GM19468 (cell line): ENCODE measurements around the gene PAAF1.

Experiments used
- ATAC-seq: cut with Tn5 transposase; IDR thresholded peaks from one replicate; pipeline ENCODE4 v1.9.1; 2021; ENCODE audit warnings: mild to moderate bottlenecking, moderate library complexity, moderate number of reproducible peaks; ENCODE audit not compliant: unreplicated experiment; ENCODE audit errors: extremely low read depth

Gene PAAF1

DNA sequence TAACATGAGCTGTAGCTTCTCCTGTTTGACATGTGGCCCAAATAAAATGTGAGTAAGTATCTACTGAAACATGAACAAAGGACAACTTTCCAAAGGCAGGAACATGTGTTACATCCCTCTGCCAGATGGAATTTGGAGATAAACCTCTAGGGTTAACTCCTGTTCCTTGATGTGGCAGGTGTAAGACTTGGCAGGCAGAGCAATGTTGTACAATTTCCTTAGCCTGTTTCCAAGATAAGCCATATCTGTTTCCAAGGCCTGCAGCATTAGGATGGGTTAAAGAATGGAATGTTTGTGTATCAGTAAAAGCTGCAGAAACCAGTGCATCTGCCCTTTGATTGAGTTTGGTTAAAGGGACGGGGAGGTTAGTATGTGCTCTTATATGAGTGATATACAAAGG, 65.2 kb downstream of the PAAF1 start:
- ATAC-seq = no peak

DNA sequence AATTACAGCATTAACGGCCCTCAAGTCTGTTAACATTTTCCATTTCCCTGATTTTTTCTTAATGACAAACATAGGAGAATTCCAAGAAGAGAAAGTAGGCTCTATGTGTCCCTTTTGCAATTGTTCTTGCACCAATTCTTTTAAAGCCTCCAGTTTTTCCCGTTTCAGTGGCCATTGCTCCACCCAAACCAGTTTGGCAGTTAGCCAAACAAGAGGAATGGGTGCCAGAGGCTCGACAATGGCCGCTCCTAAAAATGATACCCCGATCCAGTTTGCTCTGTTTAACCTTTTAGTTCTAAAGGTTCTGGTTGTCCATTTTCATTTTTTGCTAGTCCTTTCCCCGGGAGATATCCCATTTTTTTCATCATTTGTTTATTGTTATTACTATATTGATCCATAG, 67.3 kb downstream of the PAAF1 start:
- ATAC-seq = no peak

DNA sequence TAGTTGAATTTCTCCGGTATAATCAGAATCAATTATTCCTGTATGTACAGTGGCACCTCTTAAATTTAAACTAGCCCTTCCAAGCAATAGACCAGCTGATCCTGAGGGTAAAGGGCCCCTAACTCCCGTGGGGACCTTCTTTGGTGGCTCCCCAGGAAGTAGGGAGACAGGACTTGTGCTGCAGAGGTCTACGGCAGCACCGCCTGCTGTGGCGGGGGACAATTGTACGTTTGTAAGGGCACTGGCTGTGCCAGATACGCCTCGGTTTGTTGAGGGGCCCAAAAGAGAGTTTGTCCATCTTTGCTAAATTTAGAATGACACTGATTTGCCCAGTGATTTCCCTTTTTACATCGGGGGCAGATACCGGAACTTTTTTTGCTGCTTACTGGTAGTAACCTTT, 68.1 kb downstream of the PAAF1 start:
- ATAC-seq = no peak

DNA sequence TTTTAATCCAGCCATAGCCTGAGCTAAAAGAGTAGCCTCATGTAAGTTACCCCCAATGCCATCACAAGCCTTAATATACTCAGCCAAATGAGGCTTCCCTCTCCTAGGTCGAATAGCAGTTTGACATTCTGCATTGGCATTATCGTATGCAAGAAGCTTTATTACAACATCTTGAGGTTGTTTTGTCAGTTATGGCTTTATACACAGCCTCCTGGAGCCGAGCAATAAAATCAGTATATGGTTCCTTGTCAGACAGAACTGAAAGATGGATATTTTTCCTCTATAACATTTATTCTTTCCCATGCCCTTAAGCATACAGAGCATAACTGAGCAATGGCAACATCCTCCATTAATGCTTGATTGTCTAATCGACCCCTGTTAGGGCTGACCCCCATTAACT, 68.6 kb downstream of the PAAF1 start:
- no peak for ATAC-seq

DNA sequence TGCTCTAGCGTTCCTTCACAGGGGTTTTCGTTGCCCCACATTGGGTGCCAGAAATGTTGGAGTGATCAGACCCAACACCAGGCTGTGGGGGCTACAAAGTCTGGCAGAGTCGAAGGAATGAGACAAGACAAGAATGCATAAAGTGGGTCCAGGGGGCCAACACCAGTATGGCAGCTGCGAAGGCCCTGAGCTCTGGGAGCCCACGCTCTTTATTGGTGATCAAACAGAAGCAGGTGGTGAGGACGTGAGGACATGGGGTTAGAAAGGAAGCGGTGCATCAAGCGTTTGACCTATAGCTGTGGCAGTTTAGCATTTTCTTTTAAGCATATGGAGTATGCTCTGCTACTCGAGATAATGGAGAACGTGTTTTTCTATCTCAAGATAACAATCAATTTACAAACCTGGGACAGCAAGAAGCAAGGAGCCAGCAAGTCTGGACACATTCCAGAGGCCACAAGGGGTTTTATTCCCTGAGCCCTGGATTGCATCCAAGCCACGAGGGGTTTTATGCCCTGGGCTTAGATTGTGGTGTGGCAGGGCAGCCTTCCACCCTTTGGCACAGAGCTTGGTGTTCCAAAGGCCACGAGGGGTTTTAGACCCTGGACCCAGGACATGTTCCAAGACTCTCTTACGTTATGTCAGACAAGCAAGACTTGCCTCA, 70.1 kb downstream of the PAAF1 start:
- no peak for ATAC-seq

DNA sequence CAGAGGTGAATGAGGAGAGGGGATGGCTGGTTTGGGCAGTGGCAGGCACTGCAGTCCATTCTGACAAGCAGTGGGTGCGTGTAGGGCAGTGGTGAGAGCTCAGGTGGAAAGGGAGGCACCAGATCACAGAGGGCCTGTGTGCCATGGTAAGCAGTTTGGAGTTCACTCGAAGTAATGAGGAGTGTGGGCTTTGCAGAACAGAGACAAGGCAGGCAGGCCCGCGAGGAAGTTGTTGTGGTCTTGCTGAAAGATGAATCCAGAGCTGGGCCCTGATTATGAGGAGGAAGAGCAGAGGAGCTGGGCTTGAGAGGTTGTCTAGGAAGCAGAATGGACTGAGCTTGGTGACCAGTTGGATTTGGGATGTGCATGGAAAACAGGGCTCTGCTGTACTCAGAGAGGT, 72.4 kb downstream of the PAAF1 start:
- no peak for ATAC-seq

DNA sequence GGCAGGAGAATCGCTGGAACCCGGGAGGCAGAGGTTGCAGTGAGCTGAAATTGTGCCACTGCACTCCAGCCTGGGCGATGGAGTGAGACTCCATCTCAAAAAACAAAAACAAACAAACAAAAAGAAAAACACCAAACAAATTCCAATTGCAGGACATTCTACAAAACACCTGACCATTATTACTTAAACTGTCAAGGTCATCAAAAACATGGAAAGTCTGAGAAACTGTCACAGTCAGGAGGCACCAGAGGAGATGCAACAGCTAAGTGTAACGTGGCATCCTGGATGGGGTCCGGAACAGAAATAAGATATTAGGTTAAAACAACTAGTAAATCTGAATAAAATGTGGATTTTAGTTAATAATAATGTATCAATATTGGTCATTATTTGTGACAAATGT, 73.1 kb downstream of the PAAF1 start:
- no peak for ATAC-seq

DNA sequence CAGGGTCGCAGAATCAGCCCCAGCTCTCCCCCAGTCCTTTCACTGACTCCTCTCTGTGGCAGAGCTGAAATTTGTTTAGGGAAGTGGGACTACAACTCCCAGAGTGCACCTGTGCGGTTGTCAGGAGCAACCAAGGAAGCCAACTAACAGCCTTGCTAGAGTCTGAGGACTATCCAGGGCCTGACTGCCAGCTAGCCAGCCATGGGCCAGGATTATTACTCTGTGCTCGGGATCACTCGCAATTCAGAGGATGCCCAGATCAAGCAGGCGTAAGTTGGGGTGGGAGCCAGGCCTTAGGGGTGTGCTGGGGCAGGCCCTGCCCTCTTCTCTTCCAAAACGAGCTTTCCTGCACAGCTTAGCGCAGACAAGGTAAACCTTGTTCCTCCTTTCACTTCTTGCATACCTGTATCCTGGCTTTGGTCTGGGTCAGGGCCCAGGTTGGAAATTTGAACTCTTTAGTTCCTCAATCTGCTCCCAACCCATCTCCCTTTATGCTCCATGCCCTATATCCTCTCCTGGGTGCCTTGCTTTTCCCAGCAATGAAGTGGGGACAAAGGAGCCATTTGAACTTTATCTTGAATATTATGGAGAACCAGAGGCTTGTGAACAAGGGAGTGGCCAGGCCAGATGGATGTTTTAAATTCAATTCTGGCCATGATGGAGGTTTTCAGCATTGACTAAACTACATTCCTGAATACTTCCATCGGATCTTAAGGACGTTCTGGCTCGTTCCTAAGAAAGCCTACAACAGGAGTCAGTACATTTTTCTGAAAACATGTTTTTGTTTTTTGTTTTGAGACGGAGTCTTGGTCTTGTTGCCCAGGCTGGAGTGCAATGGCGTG, 74.3 kb downstream of the PAAF1 start, which contains the start of gene DNAJB13:
TSS of gene DNAJB13 (plus strand) at position 158 of the 842 bp plus-strand sequence. CDS start at position 202, 44 bp downstream.
- ATAC-seq = peak; percentile 58

DNA sequence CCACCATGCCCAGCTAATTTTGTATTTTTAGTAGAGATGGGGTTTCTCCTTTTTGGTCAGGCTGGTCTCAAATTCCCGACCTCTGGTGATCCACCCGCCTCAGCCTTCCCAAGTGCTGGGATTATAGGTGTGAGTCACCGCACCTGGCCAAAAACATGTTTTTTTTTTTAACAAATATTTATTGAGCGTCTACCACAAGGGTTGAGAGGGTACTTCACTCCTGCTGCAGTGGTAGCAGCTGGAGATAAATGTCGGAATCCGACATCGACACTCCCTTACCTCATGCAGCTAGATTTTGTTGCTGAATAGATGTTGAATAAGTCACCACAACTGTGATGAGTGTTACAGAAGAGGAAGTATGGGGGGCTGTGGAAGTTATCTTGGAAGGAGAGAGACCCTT, 75.0 kb downstream of the PAAF1 start:
- no peak for ATAC-seq

DNA sequence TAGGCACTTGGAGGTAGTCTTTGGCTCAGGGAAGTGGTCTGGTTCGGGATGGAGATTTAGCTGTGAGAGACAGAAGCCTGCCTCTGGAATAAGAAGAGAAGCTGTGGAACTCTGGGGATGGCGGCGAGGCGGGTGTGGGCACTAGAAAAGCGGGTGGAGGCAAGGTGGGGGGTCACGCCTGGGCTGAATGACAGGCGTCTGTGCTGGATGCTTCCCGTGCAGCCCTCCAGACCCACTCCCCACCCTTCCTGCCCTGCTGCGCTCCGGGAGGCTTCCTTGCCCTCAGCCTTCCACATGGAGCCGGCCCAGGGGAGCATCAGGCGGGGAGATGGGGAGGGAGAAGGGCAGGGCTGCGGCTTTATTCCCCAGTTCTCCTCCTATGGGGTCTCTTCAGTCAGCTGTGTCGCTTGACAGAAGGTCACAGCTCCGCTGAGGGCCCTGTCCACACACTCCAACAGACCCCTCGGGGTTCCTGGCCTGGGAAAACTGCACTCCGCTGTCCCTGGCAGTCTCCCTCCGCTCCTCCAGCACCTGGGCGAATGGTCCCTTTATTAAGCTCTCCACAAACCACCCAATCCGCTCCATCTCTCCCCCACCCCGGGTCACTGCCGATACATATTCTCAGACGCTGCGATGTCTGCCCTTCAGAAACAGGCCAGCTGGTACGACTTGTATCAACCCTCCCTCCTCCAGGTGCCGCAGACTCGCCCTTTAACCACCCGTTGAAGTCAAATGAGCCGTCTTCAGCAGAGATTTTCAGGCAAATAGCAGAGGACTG, 80.3 kb downstream of the PAAF1 start:
- ATAC-seq = no peak

DNA sequence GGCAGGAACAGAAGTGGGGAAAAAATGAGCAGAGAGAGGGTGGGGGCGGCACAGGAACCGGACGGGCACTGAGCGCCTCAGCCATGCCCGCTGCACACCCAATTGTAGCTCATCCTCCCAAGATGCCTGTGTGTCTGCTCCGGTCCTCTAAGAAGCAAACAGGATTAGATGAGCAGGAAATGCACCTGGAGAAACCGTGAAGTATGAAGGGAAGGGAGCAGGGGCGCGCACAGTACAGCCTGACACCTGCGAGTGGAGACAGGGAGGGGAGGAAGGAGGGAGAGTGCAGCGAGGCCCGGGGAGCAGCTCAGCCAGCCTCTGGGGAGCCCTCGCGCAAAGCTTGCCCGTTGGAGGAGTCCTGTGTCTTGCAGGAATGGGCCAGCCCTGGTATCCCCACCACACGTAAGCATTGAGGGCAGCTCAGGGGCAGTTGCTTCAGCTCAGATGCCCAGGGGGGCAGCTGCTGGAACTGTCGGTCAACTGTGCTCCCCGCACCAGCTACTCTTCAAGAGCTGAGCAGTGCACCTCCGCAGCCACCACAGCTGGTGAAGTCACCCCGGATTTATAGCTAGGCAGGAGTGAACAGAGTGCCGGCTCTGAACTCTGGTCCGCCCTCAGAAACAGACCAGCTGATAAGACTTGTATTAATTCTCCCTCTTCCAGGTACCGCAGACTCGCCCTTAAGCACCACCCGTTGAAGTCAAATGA, 81.0 kb downstream of the PAAF1 start:
- no peak for ATAC-seq

DNA sequence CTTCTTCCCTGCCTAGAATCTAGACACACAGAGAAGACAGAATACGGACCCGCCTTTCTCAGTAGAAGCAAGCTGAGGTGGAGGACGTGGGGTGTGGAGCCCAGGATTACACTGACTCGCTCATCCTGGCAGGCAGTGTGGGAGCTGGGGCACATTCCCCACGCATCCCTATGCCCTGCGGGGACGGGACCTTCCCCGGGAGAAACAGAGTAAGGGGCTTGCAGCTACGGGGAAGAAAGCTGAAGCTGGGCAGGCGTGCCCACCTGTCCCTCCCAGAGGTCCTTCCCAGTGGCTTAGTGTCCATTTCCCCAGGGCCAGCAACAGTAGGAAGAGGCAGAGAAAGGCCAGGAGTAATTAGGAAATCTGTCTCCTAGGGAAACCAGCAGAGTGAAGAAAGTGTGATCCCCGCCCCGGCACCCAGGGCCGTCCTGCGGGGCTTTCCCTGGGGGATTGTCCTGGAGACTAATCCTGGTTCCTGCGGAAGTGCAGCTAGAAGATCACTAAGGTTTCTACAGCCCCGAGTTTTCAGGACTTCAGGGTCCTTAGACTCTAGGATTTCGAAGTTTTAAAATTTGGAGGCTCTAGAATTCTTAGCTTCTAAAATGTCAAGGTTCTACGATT, 81.8 kb downstream of the PAAF1 start:
- no peak for ATAC-seq

DNA sequence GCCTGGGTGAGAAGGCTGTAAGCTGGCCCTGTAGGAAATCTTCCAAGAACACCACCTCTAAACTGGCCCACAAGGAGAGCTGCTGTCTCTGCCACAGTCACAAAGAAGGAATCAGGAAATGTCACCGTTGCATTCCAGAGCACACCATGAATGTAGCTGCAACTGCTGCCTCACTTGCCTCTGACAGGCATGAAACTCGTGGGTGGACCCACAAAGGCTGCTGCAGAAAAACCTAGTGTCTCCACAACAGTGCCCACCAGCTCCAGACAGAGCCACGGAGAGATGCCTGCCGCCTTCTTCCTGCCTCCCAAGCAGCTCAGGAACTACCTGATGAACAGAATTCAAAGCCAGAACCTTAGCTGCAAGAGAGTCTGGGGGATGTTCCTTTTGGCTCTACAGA, 84.5 kb downstream of the PAAF1 start:
- ATAC-seq = no peak

DNA sequence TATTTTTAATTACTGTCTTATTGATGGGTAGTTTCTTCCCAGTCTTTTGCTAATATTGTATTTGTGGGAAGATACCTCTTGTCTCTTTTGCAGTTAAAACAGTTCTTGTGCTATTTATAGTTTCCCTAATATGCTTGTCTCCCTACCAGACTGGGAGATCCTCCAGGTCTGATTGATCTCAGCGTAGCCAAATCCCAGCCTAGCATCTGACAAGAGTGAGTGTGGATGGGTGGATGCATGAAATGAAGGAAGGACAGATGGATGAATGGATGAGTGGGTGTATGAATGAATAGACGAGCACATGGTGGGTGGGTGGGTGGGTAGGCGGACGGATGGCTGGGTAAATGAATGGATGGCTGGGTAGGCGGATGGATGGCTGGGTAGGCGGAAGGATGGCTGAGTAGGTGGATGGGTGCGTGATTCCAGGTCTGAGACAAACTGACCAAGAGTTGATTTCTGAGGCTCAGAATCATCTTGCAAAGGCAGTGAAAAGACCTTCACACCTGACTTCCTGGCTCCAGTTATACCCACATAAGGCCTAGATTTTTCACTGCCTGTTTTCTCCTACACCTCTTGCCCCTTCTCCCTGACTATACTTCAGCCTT, 85.4 kb downstream of the PAAF1 start:
- no peak for ATAC-seq

DNA sequence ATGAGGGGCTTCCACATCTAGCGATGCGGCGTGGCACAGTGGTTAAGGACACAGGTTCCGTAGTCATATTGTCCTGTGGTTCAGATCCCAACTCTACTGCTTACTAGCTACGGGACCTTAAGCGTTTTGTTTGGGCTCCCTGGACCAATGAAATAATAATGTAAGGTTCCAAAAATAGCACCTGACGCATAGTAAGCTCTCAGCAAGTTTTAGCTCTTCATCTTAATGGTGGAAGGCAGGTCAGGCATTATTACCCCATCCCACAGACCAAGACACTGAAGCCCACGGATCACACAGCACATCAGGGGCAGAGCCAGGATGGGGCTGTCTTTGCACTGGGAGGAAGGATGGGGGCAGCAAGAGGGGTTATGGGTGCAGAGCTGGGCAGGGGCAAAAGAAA, 87.1 kb downstream of the PAAF1 start:
- ATAC-seq = no peak

DNA sequence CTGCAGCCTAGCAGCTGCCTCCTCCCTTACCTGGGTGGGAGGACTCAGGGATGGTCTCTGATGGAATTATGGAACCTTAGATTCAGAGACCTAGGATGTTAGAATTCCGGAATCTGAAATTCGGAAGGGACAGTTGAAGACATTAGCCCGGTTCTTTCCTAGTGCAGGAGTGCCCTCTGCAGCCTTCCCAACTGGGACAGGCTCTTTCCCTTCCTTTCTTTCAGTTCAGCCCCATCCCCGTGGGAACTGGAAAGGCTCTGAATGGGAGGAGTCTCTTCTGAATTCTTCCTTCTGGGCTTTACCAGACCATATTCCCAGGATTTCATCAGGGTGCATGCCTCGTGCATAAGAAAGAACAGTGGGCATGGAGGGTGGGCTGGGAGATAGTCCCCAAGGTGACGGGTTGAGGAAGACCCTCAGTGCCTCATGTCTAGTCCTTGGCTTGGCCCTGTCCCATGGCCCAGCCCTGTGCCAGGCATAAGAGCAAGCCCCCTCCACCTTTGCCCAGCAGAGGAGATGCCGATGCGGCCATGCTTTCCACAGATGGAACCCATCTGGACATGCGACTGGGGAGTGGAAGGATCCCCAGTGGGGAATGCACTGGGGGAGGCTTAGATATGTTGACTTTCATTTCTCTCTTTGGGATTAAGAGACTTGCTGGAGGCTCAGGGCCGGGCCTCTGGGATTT, 88.4 kb downstream of the PAAF1 start:
- ATAC-seq = no peak

DNA sequence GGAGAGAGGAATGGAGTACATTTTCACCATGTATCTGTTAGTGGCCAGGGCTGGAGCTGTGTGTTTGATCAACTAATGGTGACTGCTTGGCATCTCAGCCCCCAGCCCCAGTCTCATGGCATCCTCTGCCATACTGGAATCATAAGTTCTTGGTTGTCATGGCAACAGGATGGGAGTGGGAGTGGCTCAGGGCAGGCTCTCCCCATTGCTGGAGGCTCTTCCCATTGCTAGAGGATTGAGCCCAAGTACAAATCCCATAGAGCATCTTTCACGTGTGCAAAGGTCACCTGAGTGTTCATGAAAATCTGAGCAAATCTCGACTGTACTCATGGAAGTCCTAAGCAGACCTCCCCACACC, 88.9 kb downstream of the PAAF1 start:
- no peak for ATAC-seq

DNA sequence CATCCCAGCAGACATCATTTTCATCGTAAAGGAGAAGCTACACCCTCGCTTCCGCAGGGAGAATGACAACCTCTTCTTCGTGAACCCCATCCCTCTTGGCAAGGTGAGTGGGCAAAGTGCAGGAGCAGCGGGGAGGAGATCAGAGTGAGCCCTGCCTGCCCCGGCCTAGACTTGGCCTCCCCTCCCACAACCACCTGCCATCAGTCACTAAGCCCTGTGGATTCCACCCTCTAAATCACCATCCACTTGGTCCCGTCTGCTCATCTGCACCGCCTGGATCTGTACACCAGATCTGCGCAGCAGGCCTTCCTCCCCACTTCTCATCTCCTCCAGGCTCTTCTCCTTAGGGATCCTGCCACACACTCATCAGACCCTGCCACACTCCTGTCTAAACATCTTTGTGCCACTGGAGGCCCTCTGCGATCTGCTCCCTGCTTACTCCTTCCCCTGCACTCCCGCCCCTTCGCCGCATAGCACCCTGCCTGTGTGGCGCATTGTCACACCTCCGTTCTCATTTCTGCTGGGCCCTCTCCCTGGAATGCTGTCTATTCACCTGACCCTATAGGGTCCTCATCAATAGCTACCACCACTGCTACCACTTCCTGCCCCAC, 91.7 kb downstream of the PAAF1 start:
- no peak for ATAC-seq

DNA sequence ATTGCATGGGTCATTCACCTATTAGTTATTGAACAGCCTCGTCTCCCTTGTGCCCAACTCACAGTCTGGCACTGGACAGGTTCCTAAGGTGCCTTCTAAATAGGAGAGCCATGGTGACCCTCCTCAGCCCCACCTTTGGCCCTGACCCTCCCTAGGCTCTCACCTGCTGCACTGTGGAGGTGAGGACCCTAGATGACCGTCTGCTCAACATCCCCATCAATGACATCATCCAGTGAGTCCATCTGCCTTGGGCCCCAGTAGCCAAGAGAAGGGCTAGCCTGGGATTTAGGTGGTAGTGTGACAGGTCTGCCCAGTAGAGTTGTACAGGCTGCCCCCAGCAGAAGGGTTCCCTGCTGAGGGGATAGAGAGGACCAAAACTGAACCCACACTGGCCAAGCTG, 92.3 kb downstream of the PAAF1 start:
- no peak for ATAC-seq
